ENCODE measurements around the gene TMEM165. TPM values are rescaled to one million over a fixed set of nuclear protein-coding genes. Genes with fewer than 3 reads are reported as not detected.

The TMEM165 gene
- total and polyA plus RNA-seq, 2 of the 4 experiments (the other 2 are of a cell fraction): 49.6 to 83.0 TPM

DNA sequence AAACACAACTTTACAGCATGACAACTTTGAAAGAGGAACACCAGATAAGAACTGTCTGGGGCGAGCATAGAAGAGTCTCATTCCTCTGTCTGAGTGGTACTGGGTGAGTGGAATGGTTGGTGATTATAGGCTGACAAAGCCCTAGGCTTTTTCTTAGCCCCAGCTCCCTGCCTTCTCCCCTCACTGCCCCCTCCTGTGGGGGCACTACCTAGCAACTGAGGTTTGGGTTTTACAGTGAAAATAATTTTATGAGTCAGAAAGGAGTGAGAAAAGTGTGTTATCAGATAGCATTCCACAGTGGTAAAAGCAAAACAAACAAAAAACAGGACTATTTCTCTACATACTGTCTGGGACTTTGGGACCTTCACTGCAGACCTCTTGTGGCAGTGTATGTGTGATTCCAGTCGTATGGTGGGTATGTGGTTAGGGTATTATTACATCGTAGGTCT lies 10.5 kb upstream of the TMEM165 start:
- H3K56ac ChIP-seq (ENCODE audit: extremely low read depth, insufficient read depth, low read length): no peak overlapping the region
- H3K4me2 ChIP-seq (ENCODE audit: low read depth, low read length): peak overlapping the region; percentile 16; the same call in 1 of the 2 replicates
- no peak overlapping the region for H3K9ac ChIP-seq (ENCODE audit: low read depth, low read length)
- ChIA-PET CTCF (interaction anchor here (1.0 kb wide), 2 partner anchors 8 to 20 kb away, joined by 3 read pairs; no protein-coding TSS in a partner anchor), POLR2A (ENCODE audit: unreplicated experiment) (no interaction called here)
- H3K9me1 ChIP-seq (ENCODE audit: insufficient read depth, low read length): no peaks in the 10 kb centered on the region; the same call in 1 of the 2 replicates
- peak; percentile 78 for ATAC-seq (ENCODE audit: low read depth)
- intact Hi-C loops (cut with micrococcal nuclease): no loop called here
- dilution Hi-C loops (cut with HindIII; ENCODE audit: low sequenced_read_pairs, unreplicated experiment): no loop called here
- in situ Hi-C loops (cut with MboI; ENCODE audit: low sequenced_read_pairs): no loop called here
- no peak overlapping the region for H4K8ac ChIP-seq (ENCODE audit: low read depth in 2 of 2, low read length in 2 of 2)
- no peak overlapping the region for H2BK120ac ChIP-seq (ENCODE audit: low read depth, low read length)
- peak; percentile 32 for DNase-seq
- no peak overlapping the region for H4K5ac ChIP-seq (ENCODE audit: low read depth, low read length)
- H4K91ac ChIP-seq (ENCODE audit: insufficient read depth, low read depth, low read length): no peak overlapping the region
- H3K18ac ChIP-seq (ENCODE audit: low read depth, low read length): no peak overlapping the region
- H2BK15ac ChIP-seq (ENCODE audit: low read depth, low read length): no peak overlapping the region
- no TSS peak for BruUV-seq (replicated peaks)
- H3K27ac ChIP-seq (ENCODE audit: insufficient read depth, low read length): no peak overlapping the region
- H2AK5ac ChIP-seq (ENCODE audit: low read depth, low read length): no peak overlapping the region
- WGBS, 2 experiments (ENCODE audit: extremely low coverage in 2 of 2, insufficient read length in 1 of 2): no CpG with 5 or more reads among the region's 3 CpGs
- no peaks in the 10 kb centered on the region for H3K27me3 ChIP-seq (ENCODE audit: control insufficient read depth, insufficient read depth, low read length)
- no peaks in the 10 kb centered on the region for H3K36me3 ChIP-seq (ENCODE audit: control insufficient read depth, insufficient read depth, low read length)
- H3K4me3 ChIP-seq (ENCODE audit: insufficient read depth, low read depth, low read length): no peak overlapping the region
- no peak overlapping the region for H2BK20ac ChIP-seq (ENCODE audit: low read depth, low read length)
- peaks cover 4% of the 10 kb centered on the region; the same call in 1 of the 2 replicates for H3K4me1 ChIP-seq (ENCODE audit: control insufficient read depth, insufficient read depth, low read length)
- H2AFZ ChIP-seq (replicated peaks; ENCODE audit: low read length, poor library complexity): no peak overlapping the region
- no peaks in the 10 kb centered on the region for H3K79me1 ChIP-seq (ENCODE audit: low read depth in 1 of 2, low read length in 2 of 2)
- TF ChIP-seq CHD1 (IDR thresholded peaks at IDR 0.05; ENCODE audit: low read depth, low read length): no peak
- 0 out of 2 replicates have a peak, but pooled peaks have one; percentile 31 for TF ChIP-seq FOS (IDR thresholded peaks at IDR 0.05; ENCODE audit: low read depth, low read length)
- no peak for TF ChIP-seq SMC3 (IDR thresholded peaks at IDR 0.05; ENCODE audit: low read depth, low read length)
- TF ChIP-seq, protein P1, sequence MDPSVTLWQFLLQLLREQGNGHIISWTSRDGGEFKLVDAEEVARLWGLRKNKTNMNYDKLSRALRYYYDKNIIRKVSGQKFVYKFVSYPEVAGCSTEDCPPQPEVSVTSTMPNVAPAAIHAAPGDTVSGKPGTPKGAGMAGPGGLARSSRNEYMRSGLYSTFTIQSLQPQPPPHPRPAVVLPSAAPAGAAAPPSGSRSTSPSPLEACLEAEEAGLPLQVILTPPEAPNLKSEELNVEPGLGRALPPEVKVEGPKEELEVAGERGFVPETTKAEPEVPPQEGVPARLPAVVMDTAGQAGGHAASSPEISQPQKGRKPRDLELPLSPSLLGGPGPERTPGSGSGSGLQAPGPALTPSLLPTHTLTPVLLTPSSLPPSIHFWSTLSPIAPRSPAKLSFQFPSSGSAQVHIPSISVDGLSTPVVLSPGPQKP (IDR thresholded peaks at IDR 0.05; ENCODE audit: borderline replicate concordance, low read depth, low read length): no peak
- peak; percentile 87 for TF ChIP-seq MAZ (IDR thresholded peaks at IDR 0.05; ENCODE audit: borderline replicate concordance, low read depth, low read length)
- peak; percentile 21; the same call in 1 of the 2 replicates for TF ChIP-seq RAD21 (IDR thresholded peaks at IDR 0.05; ENCODE audit: low read length)
- no peak for TF ChIP-seq NFE2L2 (IDR thresholded peaks at IDR 0.05; ENCODE audit: low read depth, low read length)
- no peak for TF ChIP-seq CEBPB (IDR thresholded peaks at IDR 0.05; ENCODE audit: low read depth, low read length)
- no peaks in the 10 kb centered on the region for H4K20me1 ChIP-seq (ENCODE audit: insufficient read depth, low read length)
- no peak overlapping the region for H3K23ac ChIP-seq (ENCODE audit: low read depth, low read length)
- H2BK5ac ChIP-seq (ENCODE audit: low read depth, low read length, poor library complexity, severe bottlenecking): no peak overlapping the region
- no peak overlapping the region for H3K14ac ChIP-seq (replicated peaks; ENCODE audit: low read depth, low read length)
- no peaks in the 10 kb centered on the region for H3K9me3 ChIP-seq (ENCODE audit: control insufficient read depth, insufficient read depth, low read length)
- no peak overlapping the region for H2AK9ac ChIP-seq (replicated peaks; ENCODE audit: low read depth, low read length, poor library complexity)
- H3K4ac ChIP-seq (ENCODE audit: low read depth, low read length): no peak overlapping the region
